K562 (cell line): Measurements from ENCODE around the gene LY6G6D. TPM values are rescaled to one million over a fixed set of nuclear protein-coding genes. Genes with fewer than 3 reads are reported as not detected.
A peak's percentile ranks its signal among the peaks of the same experiment; 100 is the strongest.

Source experiments
- ARNT ChIP-seq, 2 experiments: fragments of 450-650 bp; IDR thresholded peaks; 2 replicates each; pipeline ENCODE4 v1.6.1; 2016; ENCODE audit warnings: mild to moderate bottlenecking in 1 of 2
- CBX3 ChIP-seq, 2 experiments: IDR thresholded peaks; 1 replicate in 1 of 2; 2 replicates in 1 of 2; pipeline ENCODE4 v1.6.1; 2012; ENCODE audit warnings: inconsistent platforms in 2 of 2, low read length in 2 of 2, borderline replicate concordance in 1 of 2, control low read depth in 1 of 2
- CBX5 ChIP-seq: IDR thresholded peaks from 2 replicates; pipeline ENCODE4 v1.6.1; 2014; ENCODE audit warnings: low read depth, borderline replicate concordance
- CXXC5 ChIP-seq: fragments of 250-450 bp; sonication (Bioruptor Pico); IDR thresholded peaks from 2 replicates; pipeline ENCODE4 v1.8.0; 2022; ENCODE audit warnings: inconsistent platforms, mild to moderate bottlenecking, moderate library complexity
- DMBX1 ChIP-seq: fragments of 250-450 bp; sonication (Bioruptor Pico); IDR thresholded peaks from 2 replicates; pipeline ENCODE4 v1.8.0; 2022; ENCODE audit warnings: inconsistent platforms, mild to moderate bottlenecking, moderate library complexity, borderline replicate concordance
- DPF2 ChIP-seq: fragments of 450-650 bp; IDR thresholded peaks from 2 replicates; pipeline ENCODE4 v1.6.1; 2016
- HDAC3 ChIP-seq: fragments of 450-650 bp; IDR thresholded peaks from 2 replicates; pipeline ENCODE4 v1.6.1; 2018; ENCODE audit warnings: borderline replicate concordance, mild to moderate bottlenecking, moderate library complexity; ENCODE audit not compliant: partially characterized antibody
- NR2C2 ChIP-seq, 2 experiments: fragments of 200-800 bp in 1 of 2; sonication (Bioruptor generic) in 1 of 2; sonication (generic) in 1 of 2; formaldehyde crosslinking in 1 of 2; IDR thresholded peaks; 2 replicates each; pipeline versions ENCODE4 v1.6.1 to v1.8.0; 2016 to 2022; ENCODE audit warnings: mild to moderate bottlenecking in 1 of 2, missing compliant biosample characterization in 1 of 2, missing genetic modification characterization in 1 of 2, missing genetic modification reagents in 1 of 2
- NRF1 ChIP-seq, 2 experiments: fragments of 450-650 bp; IDR thresholded peaks in 1 of 2; conservative IDR thresholded peaks in 1 of 2; 2 replicates each; pipeline ENCODE4 v1.6.1; 2014; ENCODE audit warnings: mild to moderate bottlenecking in 2 of 2
- NUFIP1 ChIP-seq: fragments of 450-650 bp; IDR thresholded peaks from 2 replicates; pipeline ENCODE4 v1.6.1; 2018; ENCODE audit not compliant: partially characterized antibody
- PRPF4 ChIP-seq: fragments of 200-400 bp; formaldehyde crosslinking; IDR thresholded peaks from one replicate; pipeline ENCODE4 v1.6.1; 2017; ENCODE audit warnings: low read length, low read depth, mild to moderate bottlenecking; ENCODE audit not compliant: insufficient read depth, poor library complexity, severe bottlenecking
- SAFB2 ChIP-seq: fragments of 200-400 bp; formaldehyde crosslinking; IDR thresholded peaks from 2 replicates; pipeline ENCODE4 v1.6.1; 2018; ENCODE audit warnings: borderline replicate concordance, low read length, low read depth, moderate library complexity; ENCODE audit not compliant: severe bottlenecking
- THRAP3 ChIP-seq: fragments of 450-650 bp; IDR thresholded peaks from 2 replicates; pipeline ENCODE4 v1.6.1; 2016; ENCODE audit warnings: mild to moderate bottlenecking, inconsistent platforms, borderline replicate concordance
- ZNF324 ChIP-seq: fragments of 250-450 bp; sonication (Bioruptor Pico); IDR thresholded peaks from 2 replicates; pipeline ENCODE4 v1.4.0; 2020; ENCODE audit warnings: mild to moderate bottlenecking
- ZNF699 ChIP-seq: fragments of 250-450 bp; sonication (Bioruptor Pico); IDR thresholded peaks from 2 replicates; pipeline ENCODE4 v1.8.0; 2021; ENCODE audit warnings: mild to moderate bottlenecking, moderate library complexity; ENCODE audit not compliant: insufficient replicate concordance
- polyA plus RNA-seq, 8 experiments: library from polyadenylated mRNA; depleted of rRNA in 4 of 8; stranded (reverse) in 5 of 8; unstranded in 3 of 8; fragments of >200 nt; fragmentation: Nextera tagmentation in 2 of 8; fragmentation: Illumina TruSeq in 1 of 8; extraction: Ambion mirVana in 2 of 8; extraction: Trizol in 1 of 8; gene quantifications; 2 replicates each; pipeline versions ENCODE4 v1.2.1 to v1.2.3, GENCODE V29; 2011 to 2014; ENCODE audit warnings: inconsistent platforms in 1 of 8, missing spikeins in 1 of 8
- total RNA-seq, 7 experiments: library from RNA; depleted of rRNA in 6 of 7; stranded (reverse); fragments of >200 nt in 6 of 7; fragmentation: Illumina TruSeq in 2 of 7; extraction: Trizol in 2 of 7; gene quantifications; 2 replicates each; pipeline versions ENCODE4 v1.2.1 to v1.2.3, GENCODE V29; 2011 to 2021; ENCODE audit warnings: low replicate concordance in 1 of 7
- TF ChIP-seq, protein P1 (sequence below): fragments of 250-450 bp; sonication (Bioruptor Pico); IDR thresholded peaks from 2 replicates; pipeline ENCODE4 v1.4.0; 2020
- TF ChIP-seq, protein P2 (sequence below): fragments of 250-450 bp; sonication (Bioruptor Pico); IDR thresholded peaks from 2 replicates; pipeline ENCODE4 v1.5.0; 2022; ENCODE audit warnings: mild to moderate bottlenecking
- TF ChIP-seq, protein P3 (sequence below): fragments of 450-650 bp; IDR thresholded peaks from 2 replicates; pipeline ENCODE4 v1.6.1; 2016
- TF ChIP-seq, protein P4 (sequence below): sonication (generic); formaldehyde crosslinking; IDR thresholded peaks from 2 replicates; pipeline ENCODE4 v1.9.0; 2022; ENCODE audit warnings: mild to moderate bottlenecking, missing genetic modification reagents

The LY6G6D gene
- total and polyA plus RNA-seq, 9 of the 15 experiments (the other 6 are each of a cell fraction or from before 2014, with no cell fraction given): 0.30 to 0.38 TPM; not detected in 7

DNA sequence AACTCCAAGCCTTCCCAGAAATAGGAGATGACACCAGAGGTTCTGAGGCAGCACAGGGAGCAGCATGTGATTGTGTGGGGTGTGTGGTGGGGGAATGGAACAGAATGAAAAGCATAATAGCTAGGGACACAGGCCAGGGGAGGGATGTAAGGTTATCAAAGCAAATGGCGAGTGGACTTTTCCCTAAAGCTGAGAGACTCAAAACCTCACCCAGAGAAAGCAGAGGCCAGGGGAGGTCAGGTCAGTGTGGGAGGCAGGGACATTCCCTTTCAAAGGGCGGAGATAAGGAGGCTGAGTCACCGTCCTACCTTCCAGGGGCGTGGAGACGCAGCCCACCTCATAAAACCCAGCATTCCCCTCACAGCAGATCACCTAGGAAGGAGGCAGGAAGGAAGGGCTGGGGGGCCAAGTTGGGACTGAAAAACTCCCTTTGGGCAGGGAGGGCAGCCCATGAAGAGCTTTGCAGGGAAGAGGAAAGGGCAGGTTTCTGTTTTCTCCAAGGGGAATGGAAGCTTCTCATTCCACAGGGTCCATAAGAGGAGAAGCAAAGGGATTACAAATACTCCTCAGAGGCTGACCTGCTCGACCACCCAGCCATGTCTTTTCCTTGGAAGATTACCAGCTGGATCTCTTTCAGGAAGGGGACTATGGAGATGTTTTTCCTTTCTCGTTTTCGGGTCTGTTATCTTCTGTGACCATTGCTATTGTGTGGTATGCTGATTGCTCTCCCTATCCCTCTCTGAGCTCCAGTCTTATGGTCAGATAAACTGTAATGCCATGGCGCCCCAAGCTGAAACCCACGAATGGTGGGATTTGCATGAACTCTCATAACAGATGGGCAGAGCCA is 24.7 kb upstream of the LY6G6D start (continued):
- TF ChIP-seq NR2C2 (CRISPR knock-in tag; IDR thresholded peaks at IDR 0.05): no peak
- peak; percentile 84 for TF ChIP-seq NR2C2 (tag; IDR thresholded peaks at IDR 0.05)
- no peak for TF ChIP-seq ZNF324 (CRISPR knock-in tag)
- TF ChIP-seq, protein P1, sequence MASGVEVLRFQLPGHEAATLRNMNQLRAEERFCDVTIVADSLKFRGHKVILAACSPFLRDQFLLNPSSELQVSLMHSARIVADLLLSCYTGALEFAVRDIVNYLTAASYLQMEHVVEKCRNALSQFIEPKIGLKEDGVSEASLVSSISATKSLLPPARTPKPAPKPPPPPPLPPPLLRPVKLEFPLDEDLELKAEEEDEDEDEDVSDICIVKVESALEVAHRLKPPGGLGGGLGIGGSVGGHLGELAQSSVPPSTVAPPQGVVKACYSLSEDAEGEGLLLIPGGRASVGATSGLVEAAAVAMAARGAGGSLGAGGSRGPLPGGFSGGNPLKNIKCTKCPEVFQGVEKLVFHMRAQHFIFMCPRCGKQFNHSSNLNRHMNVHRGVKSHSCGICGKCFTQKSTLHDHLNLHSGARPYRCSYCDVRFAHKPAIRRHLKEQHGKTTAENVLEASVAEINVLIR: peak; percentile 16; the same call in 1 of the 2 replicates
- TF ChIP-seq, protein P2, sequence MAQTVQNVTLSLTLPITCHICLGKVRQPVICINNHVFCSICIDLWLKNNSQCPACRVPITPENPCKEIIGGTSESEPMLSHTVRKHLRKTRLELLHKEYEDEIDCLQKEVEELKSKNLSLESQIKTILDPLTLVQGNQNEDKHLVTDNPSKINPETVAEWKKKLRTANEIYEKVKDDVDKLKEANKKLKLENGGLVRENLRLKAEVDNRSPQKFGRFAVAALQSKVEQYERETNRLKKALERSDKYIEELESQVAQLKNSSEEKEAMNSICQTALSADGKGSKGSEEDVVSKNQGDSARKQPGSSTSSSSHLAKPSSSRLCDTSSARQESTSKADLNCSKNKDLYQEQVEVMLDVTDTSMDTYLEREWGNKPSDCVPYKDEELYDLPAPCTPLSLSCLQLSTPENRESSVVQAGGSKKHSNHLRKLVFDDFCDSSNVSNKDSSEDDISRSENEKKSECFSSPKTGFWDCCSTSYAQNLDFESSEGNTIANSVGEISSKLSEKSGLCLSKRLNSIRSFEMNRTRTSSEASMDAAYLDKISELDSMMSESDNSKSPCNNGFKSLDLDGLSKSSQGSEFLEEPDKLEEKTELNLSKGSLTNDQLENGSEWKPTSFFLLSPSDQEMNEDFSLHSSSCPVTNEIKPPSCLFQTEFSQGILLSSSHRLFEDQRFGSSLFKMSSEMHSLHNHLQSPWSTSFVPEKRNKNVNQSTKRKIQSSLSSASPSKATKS (CRISPR knock-in tag): no peak
- TF ChIP-seq NUFIP1: no peak
- TF ChIP-seq, protein P3, sequence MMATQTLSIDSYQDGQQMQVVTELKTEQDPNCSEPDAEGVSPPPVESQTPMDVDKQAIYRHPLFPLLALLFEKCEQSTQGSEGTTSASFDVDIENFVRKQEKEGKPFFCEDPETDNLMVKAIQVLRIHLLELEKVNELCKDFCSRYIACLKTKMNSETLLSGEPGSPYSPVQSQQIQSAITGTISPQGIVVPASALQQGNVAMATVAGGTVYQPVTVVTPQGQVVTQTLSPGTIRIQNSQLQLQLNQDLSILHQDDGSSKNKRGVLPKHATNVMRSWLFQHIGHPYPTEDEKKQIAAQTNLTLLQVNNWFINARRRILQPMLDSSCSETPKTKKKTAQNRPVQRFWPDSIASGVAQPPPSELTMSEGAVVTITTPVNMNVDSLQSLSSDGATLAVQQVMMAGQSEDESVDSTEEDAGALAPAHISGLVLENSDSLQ: no peak
- TF ChIP-seq DPF2: peak; percentile 100
- no peak for TF ChIP-seq PRPF4
- peak; percentile 61 to 89 for TF ChIP-seq ARNT (IDR thresholded peaks at IDR 0.05)
- peak; percentile 35 for TF ChIP-seq DMBX1 (CRISPR knock-in tag)
- no peak for TF ChIP-seq SAFB2
- peak; percentile 74; the same call in 1 of the 2 replicates for TF ChIP-seq THRAP3
- TF ChIP-seq, protein P4, sequence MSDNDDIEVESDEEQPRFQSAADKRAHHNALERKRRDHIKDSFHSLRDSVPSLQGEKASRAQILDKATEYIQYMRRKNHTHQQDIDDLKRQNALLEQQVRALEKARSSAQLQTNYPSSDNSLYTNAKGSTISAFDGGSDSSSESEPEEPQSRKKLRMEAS: no peak
- no peak for TF ChIP-seq CBX5
- TF ChIP-seq HDAC3: no peak
- TF ChIP-seq CBX3 (IDR thresholded peaks at IDR 0.05; ENCODE audit: borderline replicate concordance in 1 of 2, low read length in 2 of 2): 0 out of 3 replicates have a peak, but pooled peaks of 1 of the 2 experiments have one; percentile 21
- TF ChIP-seq CXXC5 (CRISPR knock-in tag): peak; percentile 91
- no peak for TF ChIP-seq ZNF699 (CRISPR knock-in tag)
- peak in 1 of 2 experiments; percentile 23; a peak in 2 of 4 replicates for TF ChIP-seq NRF1 (conservative IDR thresholded peaks at IDR 0.05 in 1 of 2, IDR thresholded peaks at IDR 0.05 in 1 of 2)
